ENCODE measurements around the gene SLBP.

The SLBP gene

GRCh38 chr4:1670279-1670678 is 41.8 kb downstream of the SLBP start:
- no peak for DNase-seq

- DNase-seq = no peak
These were observed 42.3 kb downstream of the SLBP start for GRCh38 chr4:1669850-1670249.

- no peak for DNase-seq
These were observed 42.8 kb downstream of the SLBP start for GRCh38 chr4:1669270-1669669.

GRCh38 chr4:1668488-1668840 is 43.7 kb downstream of the SLBP start:
- DNase-seq = no peak

GRCh38 chr4:1667273-1667672 is 44.8 kb downstream of the SLBP start:
- no peak for DNase-seq

- no peak for DNase-seq
These were observed 45.7 kb downstream of the SLBP start for GRCh38 chr4:1666391-1666790.

- DNase-seq = no peak
These were observed 48.0 kb downstream of the SLBP start for GRCh38 chr4:1664141-1664540.

GRCh38 chr4:1663549-1663948 is 48.6 kb downstream of the SLBP start:
- DNase-seq = no peak

- no peak for DNase-seq
These were observed 50.4 kb downstream of the SLBP start for GRCh38 chr4:1661695-1662094.

- DNase-seq = no peak
These were observed 51.0 kb downstream of the SLBP start for GRCh38 chr4:1660948-1661677.

- no peak for DNase-seq
These were observed 52.7 kb downstream of the SLBP start for GRCh38 chr4:1659104-1660043.

GRCh38 chr4:1658581-1658980 is 53.5 kb downstream of the SLBP start:
- no peak for DNase-seq

- DNase-seq = no peak
These were observed 54.0 kb downstream of the SLBP start for GRCh38 chr4:1658146-1658545.

GRCh38 chr4:1656986-1657385 is 55.1 kb downstream of the SLBP start:
- no peak for DNase-seq

- no peak for DNase-seq
These were observed 56.0 kb downstream of the SLBP start for GRCh38 chr4:1656132-1656531.

- no peak for DNase-seq
These were observed 56.4 kb downstream of the SLBP start for GRCh38 chr4:1655676-1656075.

GRCh38 chr4:1655081-1655480 is 57.0 kb downstream of the SLBP start:
- no peak for DNase-seq

- DNase-seq = no peak
These were observed 57.7 kb downstream of the SLBP start for GRCh38 chr4:1654216-1654955.

- DNase-seq = no peak
These were observed 58.3 kb downstream of the SLBP start for GRCh38 chr4:1653776-1654175.

GRCh38 chr4:1652088-1652487 is 60.0 kb downstream of the SLBP start:
- DNase-seq = no peak

- DNase-seq = no peak
These were observed 60.5 kb downstream of the SLBP start for GRCh38 chr4:1651609-1652008.

- DNase-seq = no peak
These were observed 63.2 kb downstream of the SLBP start for GRCh38 chr4:1648962-1649361.

- DNase-seq = no peak
These were observed 64.7 kb downstream of the SLBP start for GRCh38 chr4:1647432-1647831.

GRCh38 chr4:1646690-1647089 is 65.4 kb downstream of the SLBP start:
- DNase-seq = no peak

All from NCI-H2171 (cell line).